ENCODE data around the gene HCK. TPM values are rescaled to one million over a fixed set of nuclear protein-coding genes. Genes with fewer than 3 reads are reported as not detected.

The HCK gene
- total RNA-seq, 1 experiment from 2014 or later, result 16.9 TPM

DNA sequence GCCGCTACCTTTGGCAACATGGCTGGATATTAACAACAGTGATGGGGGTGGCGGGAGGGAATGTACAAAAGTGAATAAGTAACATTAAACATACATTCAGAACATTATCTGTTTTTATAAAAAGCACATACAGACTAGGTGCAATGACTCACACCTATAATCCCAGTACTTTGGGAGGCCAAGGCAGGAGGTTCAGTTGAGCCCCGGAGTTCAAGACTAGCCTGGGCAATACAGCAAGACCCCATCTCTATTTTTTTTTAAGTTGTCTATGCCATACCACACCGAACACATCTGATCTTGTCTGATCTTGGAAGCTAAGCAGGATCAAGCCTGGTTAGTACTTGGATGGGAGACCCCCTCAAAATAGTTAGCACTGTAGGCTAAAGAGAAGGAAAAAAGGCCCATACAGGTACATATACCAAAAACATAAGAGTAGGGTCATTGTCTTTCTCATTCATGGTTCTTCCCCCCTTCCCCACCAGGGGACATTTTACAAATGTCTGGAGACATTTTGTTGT, 1.7 kb upstream of the HCK start:
- Histone ChIP-seq H3K4me1 (ENCODE audit: low read length) (peaks cover 23% of the 10 kb centered on the region), H3K4me3 (ENCODE audit: low read length) (no peak overlapping the region), H3K27ac (ENCODE audit: low read length) (no peak overlapping the region), H2AFZ (ENCODE audit: low read length) (no peak overlapping the region), H3K27me3 (ENCODE audit: low read length) (no peaks in the 10 kb centered on the region), H3K9ac (ENCODE audit: low read length) (no peak overlapping the region), H3K4me2 (ENCODE audit: low read depth, low read length, poor library complexity, severe bottlenecking) (no peak overlapping the region), H3K9me3 (ENCODE audit: low read length) (no peaks in the 10 kb centered on the region), H3K79me2 (ENCODE audit: low read length) (no peaks in the 10 kb centered on the region), H3K9me2 (replicated peaks; ENCODE audit: insufficient read depth, low read length) (no peaks in the 10 kb centered on the region), H3K36me3 (ENCODE audit: insufficient read depth, low read length) (no peaks in the 10 kb centered on the region), H4K20me1 (ENCODE audit: insufficient read depth, low read depth, low read length) (no peaks in the 10 kb centered on the region)
- DNase-seq, result no peak

DNA sequence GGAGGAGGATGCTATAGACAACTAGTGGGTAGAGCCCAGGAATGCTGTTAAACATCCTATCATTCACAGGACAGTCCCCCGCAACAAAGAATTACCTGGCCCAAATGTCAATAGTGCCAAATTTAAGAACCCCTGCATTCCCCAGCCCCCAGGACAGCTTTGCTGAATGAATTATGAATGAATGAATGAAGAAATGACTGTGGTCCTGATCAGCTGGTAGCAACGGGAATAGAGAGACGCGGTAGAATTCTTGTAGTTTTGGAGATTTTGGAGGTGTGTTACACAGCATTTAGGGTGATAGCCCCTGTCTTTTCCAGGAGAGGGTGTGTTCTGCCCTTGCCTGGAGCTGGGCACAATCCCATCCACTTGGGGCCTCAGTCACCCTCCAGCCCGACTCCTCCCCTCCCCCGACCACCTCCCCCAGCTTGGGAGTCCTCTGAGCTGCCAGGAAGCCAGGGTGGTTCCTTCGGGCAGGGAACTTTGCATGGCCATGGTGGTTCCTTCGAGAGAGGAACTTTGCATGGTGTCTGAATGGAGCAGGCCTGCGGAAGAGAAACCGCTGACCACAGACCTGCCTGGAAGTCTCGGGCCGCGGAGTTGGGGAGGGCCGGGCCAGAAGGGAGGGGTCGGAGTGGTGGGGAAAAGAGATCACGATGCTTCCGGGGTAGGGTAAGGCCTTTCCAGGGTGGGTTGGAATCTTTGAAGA, 1.0 kb upstream of the HCK start:
- no peak overlapping the region for H3K27ac ChIP-seq (ENCODE audit: low read length)
- no peaks in the 10 kb centered on the region for H3K9me3 ChIP-seq (ENCODE audit: low read length)
- H4K20me1 ChIP-seq (ENCODE audit: insufficient read depth, low read depth, low read length), result no peaks in the 10 kb centered on the region
- no peaks in the 10 kb centered on the region for H3K36me3 ChIP-seq (ENCODE audit: insufficient read depth, low read length)
- no peak overlapping the region for H3K4me3 ChIP-seq (ENCODE audit: low read length)
- H3K9ac ChIP-seq (ENCODE audit: low read length), result no peak overlapping the region
- H3K79me2 ChIP-seq (ENCODE audit: low read length), result no peaks in the 10 kb centered on the region
- no peaks in the 10 kb centered on the region for H3K9me2 ChIP-seq (replicated peaks; ENCODE audit: insufficient read depth, low read length)
- H3K27me3 ChIP-seq (ENCODE audit: low read length), result no peaks in the 10 kb centered on the region
- peaks cover 23% of the 10 kb centered on the region for H3K4me1 ChIP-seq (ENCODE audit: low read length)
- no peak for DNase-seq
- H2AFZ ChIP-seq (ENCODE audit: low read length), result no peak overlapping the region
- peak overlapping the region; percentile 44 for H3K4me2 ChIP-seq (ENCODE audit: low read depth, low read length, poor library complexity, severe bottlenecking)

DNA sequence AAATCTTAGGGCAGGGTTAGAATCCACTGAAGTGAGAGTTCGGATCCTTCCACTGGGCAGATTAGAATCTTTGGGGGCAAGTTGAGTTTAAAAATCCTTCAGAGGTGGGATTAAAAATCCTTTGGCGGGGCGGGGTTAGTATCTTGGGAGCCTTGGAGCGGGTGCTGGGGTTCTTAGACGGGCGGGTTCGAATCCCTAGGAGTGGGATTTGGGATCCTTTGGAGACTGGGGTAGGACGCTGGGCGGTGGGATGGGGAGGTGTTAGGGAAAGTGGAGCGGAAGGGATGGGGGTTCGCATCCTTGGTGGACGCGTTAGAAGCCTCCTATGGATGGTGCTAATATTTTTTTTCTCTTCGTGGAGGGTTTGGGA, 337 bp upstream of the HCK start:
- Histone ChIP-seq H3K36me3 (ENCODE audit: insufficient read depth, low read length) (no peaks in the 10 kb centered on the region), H3K27me3 (ENCODE audit: low read length) (no peaks in the 10 kb centered on the region), H3K9me3 (ENCODE audit: low read length) (no peaks in the 10 kb centered on the region), H3K9ac (ENCODE audit: low read length) (no peak overlapping the region), H4K20me1 (ENCODE audit: insufficient read depth, low read depth, low read length) (no peaks in the 10 kb centered on the region), H3K4me3 (ENCODE audit: low read length) (peak overlapping the region; percentile 55; the same call in 1 of the 2 replicates), H3K79me2 (ENCODE audit: low read length) (no peaks in the 10 kb centered on the region), H2AFZ (ENCODE audit: low read length) (no peak overlapping the region), H3K27ac (ENCODE audit: low read length) (no peak overlapping the region), H3K4me2 (ENCODE audit: low read depth, low read length, poor library complexity, severe bottlenecking) (peak overlapping the region; percentile 44), H3K4me1 (ENCODE audit: low read length) (peaks cover 27% of the 10 kb centered on the region), H3K9me2 (replicated peaks; ENCODE audit: insufficient read depth, low read length) (no peaks in the 10 kb centered on the region)
- DNase-seq, result no peak

DNA sequence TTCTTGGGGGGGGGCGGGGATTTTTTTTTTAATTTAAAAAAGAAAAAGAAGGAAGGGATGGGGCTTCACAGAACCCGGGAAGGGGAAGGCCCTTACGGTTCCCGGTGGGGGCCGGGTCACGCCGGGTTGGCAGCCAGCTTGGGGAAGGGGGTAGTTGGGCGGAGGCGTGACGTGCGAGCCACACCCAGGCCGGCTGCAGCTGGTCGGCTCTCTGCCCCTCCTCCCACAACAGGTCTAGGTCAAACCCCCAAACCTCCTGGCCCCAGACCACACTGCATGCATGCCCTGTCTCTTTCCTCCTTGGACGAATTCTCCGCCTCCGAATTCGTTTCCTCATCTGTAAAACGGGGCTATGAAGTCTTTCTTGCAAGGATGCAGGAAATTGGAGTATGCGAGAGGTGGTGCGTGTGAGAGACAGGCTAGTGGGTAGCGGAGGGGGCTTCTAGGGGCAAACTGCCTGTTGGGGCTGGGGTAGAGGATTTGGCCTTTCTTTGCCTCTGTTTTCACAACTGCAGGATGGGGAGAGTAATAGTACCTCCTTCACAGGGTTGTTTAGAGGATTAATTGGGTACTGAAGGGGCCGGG, 828 bp downstream of the HCK start:
- no peaks in the 10 kb centered on the region for H3K9me3 ChIP-seq (ENCODE audit: low read length)
- no peaks in the 10 kb centered on the region for H3K79me2 ChIP-seq (ENCODE audit: low read length)
- no peaks in the 10 kb centered on the region for H4K20me1 ChIP-seq (ENCODE audit: insufficient read depth, low read depth, low read length)
- DNase-seq, result no peak
- H3K4me1 ChIP-seq (ENCODE audit: low read length), result peaks cover 28% of the 10 kb centered on the region
- H3K9ac ChIP-seq (ENCODE audit: low read length), result peak overlapping the region; percentile 59
- no peak overlapping the region for H2AFZ ChIP-seq (ENCODE audit: low read length)
- H3K4me3 ChIP-seq (ENCODE audit: low read length), result peak overlapping the region; percentile 55
- peak overlapping the region; percentile 65 for H3K4me2 ChIP-seq (ENCODE audit: low read depth, low read length, poor library complexity, severe bottlenecking)
- H3K9me2 ChIP-seq (replicated peaks; ENCODE audit: insufficient read depth, low read length), result no peaks in the 10 kb centered on the region
- H3K27me3 ChIP-seq (ENCODE audit: low read length), result no peaks in the 10 kb centered on the region
- no peaks in the 10 kb centered on the region for H3K36me3 ChIP-seq (ENCODE audit: insufficient read depth, low read length)
- H3K27ac ChIP-seq (ENCODE audit: low read length), result no peak overlapping the region

DNA sequence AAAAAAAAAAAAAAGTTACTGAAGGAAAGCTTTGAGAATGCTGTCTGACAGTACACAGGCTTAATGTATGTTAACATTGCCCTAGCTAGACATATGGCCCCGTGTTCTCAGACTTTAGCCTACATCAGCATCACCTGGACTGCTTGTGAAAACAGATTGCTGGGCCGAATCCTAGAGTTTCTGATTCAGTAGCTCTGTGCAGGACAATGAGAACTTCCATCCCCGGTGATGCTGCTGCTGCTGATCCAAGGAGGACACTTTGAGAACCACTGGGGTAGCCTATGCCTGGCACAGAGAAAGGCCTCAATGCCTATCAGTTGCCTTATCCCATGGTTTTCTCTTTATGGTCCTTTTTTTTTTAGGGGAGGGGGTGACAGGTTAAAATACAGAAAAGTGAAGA, 1.6 kb downstream of the HCK start:
- Histone ChIP-seq H3K36me3 (ENCODE audit: insufficient read depth, low read length) (no peaks in the 10 kb centered on the region), H3K4me1 (ENCODE audit: low read length) (peaks cover 28% of the 10 kb centered on the region), H3K9me2 (replicated peaks; ENCODE audit: insufficient read depth, low read length) (no peaks in the 10 kb centered on the region), H3K27me3 (ENCODE audit: low read length) (no peaks in the 10 kb centered on the region), H2AFZ (ENCODE audit: low read length) (no peak overlapping the region), H3K9me3 (ENCODE audit: low read length) (no peaks in the 10 kb centered on the region), H3K4me2 (ENCODE audit: low read depth, low read length, poor library complexity, severe bottlenecking) (no peak overlapping the region), H3K27ac (ENCODE audit: low read length) (no peak overlapping the region), H3K9ac (ENCODE audit: low read length) (no peak overlapping the region), H3K79me2 (ENCODE audit: low read length) (no peaks in the 10 kb centered on the region), H3K4me3 (ENCODE audit: low read length) (no peak overlapping the region), H4K20me1 (ENCODE audit: insufficient read depth, low read depth, low read length) (no peaks in the 10 kb centered on the region)
- no peak for DNase-seq

DNA sequence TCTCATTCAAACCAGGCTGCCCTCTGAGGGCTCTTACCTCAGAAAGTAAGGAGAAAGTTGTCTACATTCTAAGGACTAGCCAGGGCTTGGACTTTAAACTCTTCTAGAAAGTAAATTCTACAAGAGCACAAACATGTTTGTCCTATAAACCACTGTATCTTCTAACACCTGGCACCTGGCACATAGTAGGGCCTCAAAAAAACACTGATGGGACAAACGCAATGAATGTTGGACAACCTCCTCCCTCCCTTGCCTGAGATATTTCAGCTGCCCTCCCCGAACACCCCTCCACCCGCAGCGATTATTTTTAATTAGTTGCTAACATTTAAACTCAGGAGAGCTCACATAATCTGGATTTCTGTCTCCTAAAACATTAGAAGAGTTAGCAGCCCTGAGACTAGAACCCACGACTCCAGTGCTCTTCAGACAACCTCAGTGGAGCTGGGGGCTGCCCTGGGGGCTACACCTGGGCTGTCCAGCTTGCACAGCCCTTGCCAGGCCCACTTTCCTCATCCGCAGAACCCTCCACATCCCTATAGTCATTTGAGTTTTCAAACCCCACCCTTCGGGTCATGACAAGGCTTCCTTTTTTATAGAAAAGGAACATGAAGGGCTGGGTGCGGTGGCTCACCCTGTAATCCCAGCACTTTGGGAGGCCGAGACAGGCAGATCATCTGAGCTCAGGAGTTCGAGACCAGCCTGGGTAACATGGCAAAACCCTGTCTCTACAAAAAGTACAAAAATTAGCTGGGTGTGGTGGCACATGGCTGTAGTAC, 4.9 kb downstream of the HCK start:
- Histone ChIP-seq H3K27ac (ENCODE audit: low read length) (no peak overlapping the region), H3K4me3 (ENCODE audit: low read length) (no peak overlapping the region), H3K79me2 (ENCODE audit: low read length) (no peaks in the 10 kb centered on the region), H3K4me2 (ENCODE audit: low read depth, low read length, poor library complexity, severe bottlenecking) (no peak overlapping the region), H3K27me3 (ENCODE audit: low read length) (no peaks in the 10 kb centered on the region), H3K36me3 (ENCODE audit: insufficient read depth, low read length) (no peaks in the 10 kb centered on the region), H3K4me1 (ENCODE audit: low read length) (peaks cover 18% of the 10 kb centered on the region), H4K20me1 (ENCODE audit: insufficient read depth, low read depth, low read length) (no peaks in the 10 kb centered on the region), H2AFZ (ENCODE audit: low read length) (no peak overlapping the region), H3K9me3 (ENCODE audit: low read length) (no peaks in the 10 kb centered on the region), H3K9ac (ENCODE audit: low read length) (no peak overlapping the region), H3K9me2 (replicated peaks; ENCODE audit: insufficient read depth, low read length) (no peaks in the 10 kb centered on the region)
- no peak for DNase-seq

DNA sequence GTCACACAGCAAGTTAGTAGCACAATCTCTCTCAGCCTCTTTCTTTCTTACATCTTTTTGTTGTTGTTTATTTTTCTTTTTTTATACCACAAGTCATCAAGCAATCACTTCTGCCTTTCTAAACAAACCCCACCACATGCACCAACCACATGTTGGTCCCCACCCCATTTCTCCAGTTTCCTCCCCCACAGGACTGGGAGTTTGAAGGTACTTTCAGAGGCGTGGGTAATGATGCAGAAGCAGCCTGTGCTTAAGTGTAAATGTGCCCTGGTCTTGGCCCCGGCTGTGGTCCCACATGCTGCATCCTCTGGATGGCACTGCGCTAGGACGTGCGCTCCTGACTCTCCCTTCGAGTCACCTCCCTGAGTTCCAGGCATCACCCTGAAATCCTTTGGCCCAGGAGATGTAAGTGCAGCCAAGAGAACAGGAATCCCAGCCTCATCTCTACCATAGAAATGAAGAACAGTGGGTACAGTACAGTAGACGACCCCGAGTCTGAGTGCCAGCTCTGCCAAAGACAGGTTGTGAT, 5.7 kb downstream of the HCK start:
- no peak overlapping the region for H3K9ac ChIP-seq (ENCODE audit: low read length)
- no peak overlapping the region for H3K4me2 ChIP-seq (ENCODE audit: low read depth, low read length, poor library complexity, severe bottlenecking)

DNA sequence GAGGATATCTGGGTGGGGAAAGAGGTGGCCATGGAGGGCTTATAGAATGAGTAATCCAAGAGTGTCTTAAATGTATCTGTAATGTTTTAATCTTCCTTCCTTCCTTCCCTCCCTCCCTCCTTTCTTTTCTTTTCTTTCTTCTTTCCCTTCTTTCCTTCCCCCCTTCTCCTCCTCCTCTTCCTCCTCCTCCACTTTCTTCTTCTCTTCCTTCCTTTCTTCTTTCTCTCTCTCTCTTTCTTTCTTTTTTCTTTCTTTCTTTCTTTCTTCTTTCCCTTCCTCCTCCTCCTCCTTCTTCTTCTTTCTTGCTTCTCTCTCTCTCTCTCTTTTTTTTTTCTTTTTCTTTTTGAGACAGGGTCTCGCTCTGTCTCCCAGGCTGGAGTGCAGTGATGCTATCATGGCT, 7.1 kb downstream of the HCK start:
- Histone ChIP-seq H3K9ac (ENCODE audit: low read length) (no peak overlapping the region), H4K20me1 (ENCODE audit: insufficient read depth, low read depth, low read length) (no peaks in the 10 kb centered on the region), H3K79me2 (ENCODE audit: low read length) (no peaks in the 10 kb centered on the region), H3K4me2 (ENCODE audit: low read depth, low read length, poor library complexity, severe bottlenecking) (no peak overlapping the region), H3K4me1 (ENCODE audit: low read length) (peaks cover 18% of the 10 kb centered on the region), H3K4me3 (ENCODE audit: low read length) (no peak overlapping the region), H3K36me3 (ENCODE audit: insufficient read depth, low read length) (no peaks in the 10 kb centered on the region), H2AFZ (ENCODE audit: low read length) (no peak overlapping the region), H3K9me3 (ENCODE audit: low read length) (no peaks in the 10 kb centered on the region), H3K27me3 (ENCODE audit: low read length) (no peaks in the 10 kb centered on the region), H3K9me2 (replicated peaks; ENCODE audit: insufficient read depth, low read length) (no peaks in the 10 kb centered on the region), H3K27ac (ENCODE audit: low read length) (no peak overlapping the region)
- no peak for DNase-seq

More for the DNA sequence above, 5.7 kb downstream of the HCK start:
- H3K79me2 ChIP-seq (ENCODE audit: low read length), result no peaks in the 10 kb centered on the region
- H4K20me1 ChIP-seq (ENCODE audit: insufficient read depth, low read depth, low read length), result no peaks in the 10 kb centered on the region
- H3K9me3 ChIP-seq (ENCODE audit: low read length), result no peaks in the 10 kb centered on the region
- H3K36me3 ChIP-seq (ENCODE audit: insufficient read depth, low read length), result no peaks in the 10 kb centered on the region
- H3K9me2 ChIP-seq (replicated peaks; ENCODE audit: insufficient read depth, low read length), result no peaks in the 10 kb centered on the region
- H2AFZ ChIP-seq (ENCODE audit: low read length), result no peak overlapping the region
- H3K4me1 ChIP-seq (ENCODE audit: low read length), result peaks cover 16% of the 10 kb centered on the region
- no peak overlapping the region for H3K4me3 ChIP-seq (ENCODE audit: low read length)
- H3K27ac ChIP-seq (ENCODE audit: low read length), result no peak overlapping the region
- H3K27me3 ChIP-seq (ENCODE audit: low read length), result no peaks in the 10 kb centered on the region
- no peak for DNase-seq
